Astrocyte of the hippocampus (primary cell): ENCODE data around the gene MUC4.
A peak's percentile ranks its signal among the peaks of the same experiment; 100 is the strongest.
"Not testable (repeated sequence)": the region's sequence is repeated elsewhere in the genome, so short reads cannot be mapped to it uniquely, and the experiment has no call there.

Source experiments
- DNase-seq: peaks from one replicate; pipeline ENCODE4 v3.0.0; 2011; ENCODE audit warnings: low read depth, low spot score

Gene MUC4

GRCh38 chr3:195813916-195814640, 2.3 kb upstream of the MUC4 start:
- no peak for DNase-seq

GRCh38 chr3:195812366-195812765, 637 bp upstream of the MUC4 start:
- no peak for DNase-seq

GRCh38 chr3:195810455-195810845, 1.3 kb downstream of the MUC4 start:
- DNase-seq, result no peak

GRCh38 chr3:195809796-195810454, 1.8 kb downstream of the MUC4 start:
- peak; percentile 49 for DNase-seq

GRCh38 chr3:195809291-195809785, 2.4 kb downstream of the MUC4 start:
- no peak for DNase-seq

GRCh38 chr3:195808741-195809290, 2.9 kb downstream of the MUC4 start:
- DNase-seq, result no peak

- DNase-seq, result no peak
Measured at GRCh38 chr3:195807681-195808121, 4.0 kb downstream of the MUC4 start.

DNA sequence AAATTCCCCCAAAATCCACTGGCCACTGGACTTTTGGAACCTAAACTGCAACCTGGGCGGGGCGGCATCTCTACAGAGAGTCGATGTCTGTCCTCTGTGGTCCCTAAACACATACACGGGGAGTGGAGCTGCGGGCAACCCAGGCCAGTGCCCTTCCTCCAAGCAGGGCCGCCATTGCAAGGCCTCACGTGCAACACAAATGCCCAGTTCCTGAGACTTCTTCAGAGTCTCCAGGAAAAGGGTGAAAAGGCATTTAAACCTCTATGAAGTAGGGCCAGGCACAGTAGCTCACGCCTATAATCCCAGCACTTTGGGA, 4.9 kb downstream of the MUC4 start:
- no peak for DNase-seq

- DNase-seq, result no peak
Measured at GRCh38 chr3:195806211-195806915, 5.4 kb downstream of the MUC4 start.

- not testable (repeated sequence) for DNase-seq
Measured at GRCh38 chr3:195805588-195805987, 6.1 kb downstream of the MUC4 start.

DNA sequence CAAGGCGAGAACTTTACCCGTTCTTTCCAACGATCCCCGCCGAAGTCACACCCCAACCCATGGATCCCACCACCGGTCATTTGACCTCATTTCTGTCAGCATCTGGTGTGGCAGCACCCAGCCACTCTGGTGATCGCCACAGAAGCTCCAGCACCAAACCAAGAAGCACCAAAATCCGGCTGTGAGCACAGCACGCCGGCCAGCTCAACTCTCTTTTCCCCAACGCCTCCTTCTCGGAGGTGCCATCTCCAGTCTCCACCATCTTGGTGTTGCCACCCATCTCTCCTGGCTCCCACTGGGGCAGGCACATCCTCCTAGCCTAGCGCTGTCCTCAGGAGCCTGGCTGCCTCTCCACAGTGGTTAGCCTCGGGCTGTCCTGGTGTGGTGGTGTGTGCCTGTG, 6.5 kb downstream of the MUC4 start:
- no peak for DNase-seq

DNA sequence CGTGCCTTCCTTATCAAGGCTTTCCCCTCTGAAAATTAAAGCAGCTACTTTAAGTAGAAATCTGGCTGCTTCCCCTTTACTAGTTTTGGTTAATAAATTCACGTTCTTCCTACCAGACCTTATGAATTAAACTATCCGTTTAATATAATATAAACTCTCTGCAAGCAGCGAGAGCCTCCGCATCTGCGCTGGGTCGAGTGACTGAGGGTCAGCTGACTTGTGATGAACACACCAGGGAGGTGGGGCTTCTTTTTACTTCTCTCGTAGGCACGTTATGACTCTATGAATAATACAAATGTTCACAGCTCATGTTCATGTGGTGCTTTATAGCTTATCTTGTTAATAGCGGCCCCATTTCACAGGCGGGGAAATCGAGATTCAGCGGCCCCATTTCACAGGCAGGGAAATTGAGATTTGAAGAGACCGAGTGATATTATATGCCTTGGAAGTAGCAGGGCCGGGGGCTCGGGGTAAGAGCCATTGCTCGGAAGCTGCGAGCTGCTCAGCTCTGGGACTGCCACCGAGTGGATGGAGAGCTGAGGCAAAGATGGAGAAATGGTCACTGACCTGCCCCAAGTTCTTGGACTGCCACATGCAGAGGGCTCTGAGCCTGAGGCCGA, 8.3 kb downstream of the MUC4 start:
- DNase-seq, result no peak

- DNase-seq, result no peak
Measured at GRCh38 chr3:195802795-195803194, 8.9 kb downstream of the MUC4 start.

DNA sequence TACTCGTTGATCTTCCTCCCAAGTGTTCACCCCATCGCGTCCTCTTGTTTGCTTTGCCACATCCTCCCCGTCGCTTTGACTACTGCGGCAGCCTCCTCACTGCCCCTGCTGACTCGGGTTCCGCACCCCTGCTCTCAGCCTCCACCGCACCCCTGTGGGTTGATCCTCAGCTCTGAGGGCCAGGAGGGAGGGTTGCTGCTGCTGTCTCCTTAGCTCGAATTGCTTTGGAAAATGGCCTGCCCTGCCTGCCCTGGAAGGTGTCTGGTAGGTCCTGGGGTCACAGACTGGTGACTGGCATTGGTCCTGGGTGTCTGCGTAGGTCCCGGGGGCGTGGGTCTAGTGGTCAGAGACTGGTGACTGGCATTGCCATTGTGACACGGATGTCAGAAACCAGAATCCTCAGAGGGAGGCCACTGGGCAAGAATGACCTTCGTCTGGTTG, 9.4 kb downstream of the MUC4 start:
- no peak for DNase-seq

- no peak for DNase-seq
Measured at GRCh38 chr3:195801251-195802183, 10.2 kb downstream of the MUC4 start.

DNA sequence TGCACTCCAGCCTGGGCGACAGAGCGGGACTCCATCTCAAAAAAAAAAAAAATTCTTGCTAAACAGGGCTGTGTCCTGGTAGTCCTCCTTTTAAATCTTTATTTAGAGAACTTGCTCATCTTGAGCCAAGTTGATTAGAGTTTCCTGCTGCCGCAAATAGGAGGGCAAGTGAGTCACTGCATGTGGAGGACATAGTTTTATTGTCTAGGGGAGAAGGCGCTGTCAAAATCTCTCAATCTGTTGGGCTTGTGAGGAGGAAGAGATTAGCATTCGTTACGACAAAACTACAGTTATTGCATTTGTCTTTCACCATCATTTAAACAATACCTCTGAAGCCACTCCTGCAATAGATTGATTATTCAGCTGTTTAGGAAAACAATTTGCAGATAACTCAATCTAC, 11.5 kb downstream of the MUC4 start:
- no peak for DNase-seq

DNA sequence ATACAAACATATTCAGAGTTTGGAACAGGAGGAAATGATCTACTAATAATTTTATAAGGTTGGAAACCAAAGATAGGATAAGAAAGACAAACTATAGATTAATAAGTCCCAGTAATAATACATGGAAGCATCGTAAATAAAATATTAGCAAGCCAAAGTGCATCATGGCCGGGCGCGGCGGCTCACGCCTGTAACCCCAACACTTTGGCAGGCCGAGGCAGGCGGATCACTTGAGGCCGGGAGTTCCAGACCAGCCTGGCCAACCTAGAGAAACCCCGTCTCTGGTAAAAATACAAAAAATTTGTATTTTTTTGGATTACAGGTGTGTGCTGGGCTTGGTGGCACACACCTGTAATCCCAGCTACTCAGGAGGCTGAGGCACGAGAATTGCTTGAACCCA, 14.9 kb downstream of the MUC4 start:
- DNase-seq, result no peak

DNA sequence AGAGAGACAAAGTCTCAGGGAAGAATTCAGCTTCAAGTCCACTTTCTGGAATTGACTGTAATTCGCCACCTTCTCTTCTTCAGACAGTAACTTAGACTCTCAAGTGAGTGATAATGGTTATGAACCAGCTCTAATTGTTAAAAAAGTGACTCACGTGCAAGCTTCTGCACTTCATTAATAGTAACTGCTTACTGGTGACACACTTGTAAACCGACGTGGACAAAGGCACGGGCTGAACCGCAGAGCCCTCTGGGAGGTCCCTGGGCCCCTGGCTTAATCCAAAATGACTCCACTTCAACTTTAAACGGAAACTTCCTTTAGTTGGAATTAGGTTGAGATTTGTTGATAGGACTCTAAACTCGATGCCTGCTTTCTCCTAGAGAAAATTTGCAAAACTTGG, 17.0 kb downstream of the MUC4 start:
- DNase-seq, result peak; percentile 42

- not testable (repeated sequence) for DNase-seq
Measured at GRCh38 chr3:195792621-195793020, 19.1 kb downstream of the MUC4 start.

GRCh38 chr3:195790901-195791300, 20.8 kb downstream of the MUC4 start:
- no peak for DNase-seq
